KBM-7 (cell line): ENCODE measurements around the gene TFIP11.

Experiments used
- DNase-seq: peaks from one replicate; pipeline ENCODE4 v3.0.0-alpha.2; 2015
- in situ Hi-C: fragments of 300-500 bp; cut with MboI; formaldehyde crosslinking; loops from 2 replicates; pipeline ENCODE4 v1.14.3; 2020; ENCODE audit warnings: low sequenced_read_pairs, low pct_unique_long_range_greater_than_20kb, mixed read lengths

TFIP11 gene

GRCh38 chr22:26512149-26512793 lies at the start of gene TFIP11:
TSS of gene TFIP11 (minus strand) at chr22:26512473. CDS start at chr22:26510272, 2,201 bp downstream.
- DNase-seq, result peak; percentile 91
- in situ Hi-C loops, result no loop called here

GRCh38 chr22:26561756-26562417 lies 49.6 kb upstream of the TFIP11 start:
- DNase-seq, result no peak
- in situ Hi-C loops, result no loop called here

- DNase-seq, result no peak
- in situ Hi-C loops, result no loop called here
Measured at GRCh38 chr22:26559961-26560575, 47.8 kb upstream of the TFIP11 start.

- in situ Hi-C loops, result no loop called here
- DNase-seq, result no peak
Measured at GRCh38 chr22:26558248-26558895, 46.1 kb upstream of the TFIP11 start.

GRCh38 chr22:26556904-26557303 lies 44.6 kb upstream of the TFIP11 start:
- in situ Hi-C loops, result no loop called here
- DNase-seq, result no peak

- in situ Hi-C loops, result no loop called here
- DNase-seq, result no peak
Measured at GRCh38 chr22:26555478-26555877, 43.2 kb upstream of the TFIP11 start.

GRCh38 chr22:26554956-26555355 lies 42.7 kb upstream of the TFIP11 start:
- DNase-seq, result no peak
- in situ Hi-C loops, result no loop called here

GRCh38 chr22:26553056-26553752 lies 40.9 kb upstream of the TFIP11 start:
- in situ Hi-C loops, result no loop called here
- no peak for DNase-seq

- in situ Hi-C loops, result no loop called here
- no peak for DNase-seq
Measured at GRCh38 chr22:26552466-26552865, 40.2 kb upstream of the TFIP11 start.

GRCh38 chr22:26551568-26551967 lies 39.3 kb upstream of the TFIP11 start:
- in situ Hi-C loops, result no loop called here
- no peak for DNase-seq

GRCh38 chr22:26550498-26551033 lies 38.3 kb upstream of the TFIP11 start:
- in situ Hi-C loops, result no loop called here
- DNase-seq, result no peak

GRCh38 chr22:26549902-26550497 lies 37.7 kb upstream of the TFIP11 start:
- no peak for DNase-seq
- in situ Hi-C loops, result no loop called here

- DNase-seq, result no peak
- in situ Hi-C loops, result no loop called here
Measured at GRCh38 chr22:26548984-26549383, 36.7 kb upstream of the TFIP11 start.

- in situ Hi-C loops, result no loop called here
- DNase-seq, result no peak
Measured at GRCh38 chr22:26548303-26548702, 36.0 kb upstream of the TFIP11 start.

- in situ Hi-C loops, result no loop called here
- DNase-seq, result no peak
Measured at GRCh38 chr22:26547837-26548236, 35.6 kb upstream of the TFIP11 start.

GRCh38 chr22:26547426-26547825 lies 35.2 kb upstream of the TFIP11 start:
- peak; percentile 27 for DNase-seq
- in situ Hi-C loops, result no loop called here

GRCh38 chr22:26546282-26546681 lies 34.0 kb upstream of the TFIP11 start:
- in situ Hi-C loops, result no loop called here
- DNase-seq, result no peak

- DNase-seq, result no peak
- in situ Hi-C loops, result no loop called here
Measured at GRCh38 chr22:26545827-26546226, 33.6 kb upstream of the TFIP11 start.

- no peak for DNase-seq
- in situ Hi-C loops, result no loop called here
Measured at GRCh38 chr22:26545385-26545784, 33.1 kb upstream of the TFIP11 start.
